Cardiac fibroblast (primary cell): ENCODE data around the gene NMNAT3.

Experiments used
- DNase-seq, 2 donors: peaks; one replicate each; pipeline versions ENCODE4 v3.0.0 to v3.0.0-alpha.2; 2010; ENCODE audit warnings: low read depth in 2 of 2
- H3K4me3 ChIP-seq, 2 donors: replicated peaks in 1 of 2; 1 replicate in 1 of 2; 2 replicates in 1 of 2; pipeline ENCODE4 v1.5.1; 2011; ENCODE audit warnings: low read depth in 2 of 2, low read length in 2 of 2, mild to moderate bottlenecking in 2 of 2, moderate library complexity in 1 of 2
- TF ChIP-seq, protein P1 (sequence below): IDR thresholded peaks from one replicate; pipeline ENCODE4 v1.5.1; 2011; ENCODE audit warnings: low read depth, mild to moderate bottlenecking, low read length, inconsistent platforms

NMNAT3 gene

DNA sequence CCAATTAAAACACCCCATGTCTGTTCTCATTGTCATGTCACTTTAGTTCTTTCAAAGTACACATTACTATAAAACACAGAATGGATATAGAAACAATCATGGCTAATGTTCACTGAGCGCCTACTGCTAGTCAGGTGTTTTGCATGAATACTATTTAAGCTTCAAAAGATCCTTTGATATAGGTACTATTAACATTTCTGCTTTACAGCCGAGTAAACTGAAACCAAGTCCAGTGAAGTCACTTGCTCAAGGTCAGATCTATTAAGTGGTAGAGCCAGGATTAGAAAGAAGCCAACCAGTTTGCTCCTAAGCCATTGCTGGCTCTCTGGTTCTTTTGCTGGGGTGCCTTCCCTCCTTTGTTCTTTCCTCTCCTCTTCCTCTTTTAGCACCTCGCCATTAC, 32.4 kb upstream of the NMNAT3 start:
- no peak for DNase-seq
- H3K4me3 ChIP-seq, result no peak overlapping the region
- TF ChIP-seq, protein P1, sequence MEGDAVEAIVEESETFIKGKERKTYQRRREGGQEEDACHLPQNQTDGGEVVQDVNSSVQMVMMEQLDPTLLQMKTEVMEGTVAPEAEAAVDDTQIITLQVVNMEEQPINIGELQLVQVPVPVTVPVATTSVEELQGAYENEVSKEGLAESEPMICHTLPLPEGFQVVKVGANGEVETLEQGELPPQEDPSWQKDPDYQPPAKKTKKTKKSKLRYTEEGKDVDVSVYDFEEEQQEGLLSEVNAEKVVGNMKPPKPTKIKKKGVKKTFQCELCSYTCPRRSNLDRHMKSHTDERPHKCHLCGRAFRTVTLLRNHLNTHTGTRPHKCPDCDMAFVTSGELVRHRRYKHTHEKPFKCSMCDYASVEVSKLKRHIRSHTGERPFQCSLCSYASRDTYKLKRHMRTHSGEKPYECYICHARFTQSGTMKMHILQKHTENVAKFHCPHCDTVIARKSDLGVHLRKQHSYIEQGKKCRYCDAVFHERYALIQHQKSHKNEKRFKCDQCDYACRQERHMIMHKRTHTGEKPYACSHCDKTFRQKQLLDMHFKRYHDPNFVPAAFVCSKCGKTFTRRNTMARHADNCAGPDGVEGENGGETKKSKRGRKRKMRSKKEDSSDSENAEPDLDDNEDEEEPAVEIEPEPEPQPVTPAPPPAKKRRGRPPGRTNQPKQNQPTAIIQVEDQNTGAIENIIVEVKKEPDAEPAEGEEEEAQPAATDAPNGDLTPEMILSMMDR, result no peak

DNA sequence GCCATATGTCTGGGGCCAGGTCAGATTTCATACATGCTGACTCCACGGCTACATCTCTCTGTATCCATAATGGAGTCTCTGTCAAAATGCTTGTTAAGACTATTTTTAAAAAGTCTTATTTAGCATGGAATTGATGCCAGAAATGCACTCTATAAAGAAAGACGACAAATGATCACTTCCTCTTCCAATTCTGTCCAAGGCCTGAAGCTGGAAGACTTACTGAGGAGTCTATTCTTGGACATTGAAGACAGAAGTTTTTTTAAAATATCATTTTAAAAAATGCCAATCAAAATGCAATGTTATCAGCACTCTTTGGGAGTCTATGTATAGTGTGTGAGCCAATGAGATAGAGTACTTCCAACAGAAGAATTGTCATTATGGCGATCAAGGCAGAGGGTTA, 27.9 kb upstream of the NMNAT3 start:
- H3K4me3 ChIP-seq, result no peak overlapping the region
- DNase-seq, result no peak
- TF ChIP-seq, protein P1, result no peak

DNA sequence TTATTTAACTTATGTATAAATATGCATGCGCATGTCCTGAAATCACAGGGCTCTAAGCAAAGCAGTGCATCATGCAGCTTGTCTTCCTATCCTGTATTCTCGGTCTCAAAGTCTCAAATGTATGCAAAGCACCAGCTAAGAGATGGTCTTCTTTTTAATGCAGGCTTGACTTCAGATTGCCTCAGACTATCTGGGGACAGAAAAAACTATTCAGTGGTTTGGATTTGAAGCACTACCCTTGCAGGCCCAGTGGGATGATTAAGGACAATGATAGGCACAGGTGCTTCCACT, 18.5 kb upstream of the NMNAT3 start:
- no peak overlapping the region for H3K4me3 ChIP-seq
- no peak for DNase-seq
- TF ChIP-seq, protein P1, result no peak

DNA sequence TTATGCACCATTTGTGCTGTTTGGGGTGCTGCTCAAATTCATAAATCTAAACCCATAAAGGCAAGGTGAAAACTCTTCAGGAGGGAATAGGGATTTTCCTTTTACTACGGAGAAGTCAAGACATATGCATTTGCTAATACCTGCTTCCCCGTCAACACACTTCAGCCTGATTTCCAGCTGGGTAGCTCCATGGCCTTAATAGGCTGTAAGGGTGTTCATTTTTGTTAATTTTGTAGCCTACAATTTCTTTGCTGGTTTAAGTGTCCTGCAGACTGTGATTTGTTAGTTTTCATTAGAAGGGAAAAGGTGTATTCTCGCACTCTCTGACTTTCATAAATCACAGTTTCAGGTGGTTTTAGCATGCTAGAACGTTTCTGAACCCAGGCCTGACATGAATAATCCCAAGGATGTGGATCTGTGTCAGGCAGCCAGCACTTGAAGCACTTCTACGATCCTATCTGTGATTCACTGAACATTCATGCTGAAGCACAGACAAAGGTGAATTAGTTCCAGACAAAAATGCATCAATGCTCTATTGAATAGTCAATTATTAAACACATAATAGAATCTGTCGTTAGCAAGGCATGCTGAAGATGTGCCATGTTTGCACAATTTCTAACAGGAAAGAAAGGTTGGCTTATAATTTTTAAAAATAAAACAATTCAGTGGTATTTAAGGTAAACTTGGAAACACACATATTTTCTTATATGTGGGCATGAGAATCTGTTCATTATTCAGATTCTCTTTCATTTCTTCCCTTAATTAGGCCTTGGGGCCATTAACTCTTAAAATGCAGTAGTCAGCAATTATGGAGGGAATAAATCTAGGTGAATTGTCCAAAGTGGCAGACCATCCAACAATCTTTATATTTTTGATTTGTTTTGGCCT, 17.9 kb upstream of the NMNAT3 start:
- no peak overlapping the region for H3K4me3 ChIP-seq
- TF ChIP-seq, protein P1, result no peak
- no peak for DNase-seq

DNA sequence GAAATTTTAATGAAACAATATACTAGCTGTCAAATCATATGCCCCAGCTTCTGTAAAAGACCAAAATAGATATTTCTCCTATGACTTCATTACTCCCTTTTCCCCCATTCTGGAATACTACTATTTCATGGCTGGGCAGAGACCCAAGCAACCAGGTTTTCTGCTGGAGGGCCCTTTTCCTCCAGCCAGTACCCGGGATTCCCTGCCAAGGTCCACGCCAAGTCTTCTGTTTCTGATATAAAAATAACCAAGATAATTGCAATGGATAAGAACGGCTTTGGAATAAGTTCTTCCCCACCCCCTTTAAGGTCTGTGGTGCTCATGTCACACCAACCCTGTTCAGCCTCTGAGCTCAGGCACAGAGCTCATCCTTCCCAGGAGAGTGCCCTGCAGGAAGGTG, 17.2 kb upstream of the NMNAT3 start:
- H3K4me3 ChIP-seq, result no peak overlapping the region
- no peak for DNase-seq
- TF ChIP-seq, protein P1, result no peak

DNA sequence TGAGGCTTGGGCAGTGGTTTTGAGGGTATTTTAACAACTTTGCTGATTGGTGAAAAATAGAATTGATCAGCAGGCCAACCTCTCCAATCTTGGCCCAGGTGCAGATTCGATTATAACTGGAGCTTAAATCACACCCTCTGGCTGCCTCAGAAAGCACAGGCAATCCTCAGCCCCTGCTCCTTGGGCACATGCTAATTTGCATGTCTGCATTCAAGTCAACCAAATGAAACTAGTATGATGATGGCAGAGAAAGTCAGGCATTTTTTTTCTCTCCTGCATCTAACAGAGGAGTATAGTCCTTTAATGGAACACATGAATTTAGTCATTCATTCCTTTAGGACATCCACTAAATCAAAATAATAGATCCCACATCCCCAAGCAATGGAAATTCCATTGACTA, 16.8 kb upstream of the NMNAT3 start:
- TF ChIP-seq, protein P1, result no peak
- no peak overlapping the region for H3K4me3 ChIP-seq
- no peak for DNase-seq

DNA sequence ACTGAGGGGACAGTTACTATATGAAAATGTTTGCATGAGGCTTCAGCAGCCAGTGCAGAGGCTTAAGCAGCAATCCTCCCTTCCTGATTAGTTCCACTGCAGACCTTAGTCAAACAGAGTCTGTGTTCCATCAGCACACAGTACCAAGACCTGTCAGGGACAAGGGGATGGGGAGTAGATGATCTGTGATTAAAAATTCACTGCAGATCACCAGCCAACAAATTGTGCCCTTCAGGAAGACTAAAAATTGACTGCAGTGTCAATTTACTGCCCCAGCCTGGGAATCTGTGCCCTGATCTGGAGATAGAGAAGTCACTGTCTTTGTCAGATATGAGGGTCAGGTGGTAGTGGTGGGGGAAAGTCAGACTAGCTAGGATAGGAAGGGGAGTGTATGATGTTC, 13.8 kb upstream of the NMNAT3 start:
- no peak overlapping the region for H3K4me3 ChIP-seq
- no peak for DNase-seq
- TF ChIP-seq, protein P1, result no peak
